ENCODE measurements around the gene ABCD3.

Gene ABCD3

GRCh38 chr1:94515296-94515947 is 97.2 kb downstream of the ABCD3 start:
- FAIRE-seq = no peak
- no peak for DNase-seq (ENCODE audit: insufficient read length, low spot score)
- TF ChIP-seq PAX5 (IDR thresholded peaks at IDR 0.05; ENCODE audit: insufficient read depth, low read length, severe bottlenecking) = no peak
- TF ChIP-seq POLR2AphosphoS5 (IDR thresholded peaks at IDR 0.05; ENCODE audit: low read depth, low read length) = no peak
- TF ChIP-seq POLR2A (IDR thresholded peaks at IDR 0.05; ENCODE audit: low read depth, low read length) = no peak
- no peak for TF ChIP-seq SPI1 (IDR thresholded peaks at IDR 0.05; ENCODE audit: low read depth, low read length)
- no peak for TF ChIP-seq POU2F2 (IDR thresholded peaks at IDR 0.05; ENCODE audit: low read depth, low read length)

- TF ChIP-seq POLR2AphosphoS5 (IDR thresholded peaks at IDR 0.05; ENCODE audit: low read depth, low read length) = no peak
- TF ChIP-seq PAX5 (IDR thresholded peaks at IDR 0.05; ENCODE audit: insufficient read depth, low read length, severe bottlenecking) = no peak
- TF ChIP-seq SPI1 (IDR thresholded peaks at IDR 0.05; ENCODE audit: low read depth, low read length) = no peak
- TF ChIP-seq TAF1 (IDR thresholded peaks at IDR 0.05; ENCODE audit: low read depth, low read length) = no peak
- no peak for DNase-seq (ENCODE audit: insufficient read length, low spot score)
- no peak for FAIRE-seq
Measured at GRCh38 chr1:94519351-94519750, 101.2 kb downstream of the ABCD3 start.

- FAIRE-seq (no peak), DNase-seq (ENCODE audit: insufficient read length, low spot score) (no peak)
- TF ChIP-seq POU2F2 (IDR thresholded peaks at IDR 0.05; ENCODE audit: low read depth, low read length) (no peak), POLR2AphosphoS5 (IDR thresholded peaks at IDR 0.05; ENCODE audit: low read depth, low read length) (no peak), POLR2A (IDR thresholded peaks at IDR 0.05; ENCODE audit: low read depth, low read length) (no peak), TAF1 (IDR thresholded peaks at IDR 0.05; ENCODE audit: low read depth, low read length) (no peak), PAX5 (IDR thresholded peaks at IDR 0.05; ENCODE audit: insufficient read depth, low read length, severe bottlenecking) (no peak), SPI1 (IDR thresholded peaks at IDR 0.05; ENCODE audit: low read depth, low read length) (no peak)
Measured at GRCh38 chr1:94522304-94522703, 104.1 kb downstream of the ABCD3 start.

- FAIRE-seq = no peak
- DNase-seq (ENCODE audit: insufficient read length, low spot score) = no peak
Measured at GRCh38 chr1:94524531-94524930, 106.3 kb downstream of the ABCD3 start.

GRCh38 chr1:94526152-94526980 is 108.2 kb downstream of the ABCD3 start:
- no peak for DNase-seq (ENCODE audit: insufficient read length, low spot score)
- TF ChIP-seq PAX5 (IDR thresholded peaks at IDR 0.05; ENCODE audit: insufficient read depth, low read length, severe bottlenecking) (no peak), SPI1 (IDR thresholded peaks at IDR 0.05; ENCODE audit: low read depth, low read length) (no peak), POU2F2 (IDR thresholded peaks at IDR 0.05; ENCODE audit: low read depth, low read length) (no peak), TAF1 (IDR thresholded peaks at IDR 0.05; ENCODE audit: low read depth, low read length) (no peak), POLR2A (IDR thresholded peaks at IDR 0.05; ENCODE audit: low read depth, low read length) (no peak), POLR2AphosphoS5 (IDR thresholded peaks at IDR 0.05; ENCODE audit: low read depth, low read length) (no peak)
- FAIRE-seq = no peak

More at GRCh38 chr1:94524531-94524930, 106.3 kb downstream of the ABCD3 start:
- TF ChIP-seq TAF1 (IDR thresholded peaks at IDR 0.05; ENCODE audit: low read depth, low read length) (no peak), POU2F2 (IDR thresholded peaks at IDR 0.05; ENCODE audit: low read depth, low read length) (no peak), SPI1 (IDR thresholded peaks at IDR 0.05; ENCODE audit: low read depth, low read length) (no peak)

GRCh38 chr1:94527447-94528031 is 109.3 kb downstream of the ABCD3 start:
- FAIRE-seq (no peak), DNase-seq (ENCODE audit: insufficient read length, low spot score) (no peak)
- no peak for TF ChIP-seq SPI1 (IDR thresholded peaks at IDR 0.05; ENCODE audit: low read depth, low read length)
- no peak for TF ChIP-seq POLR2A (IDR thresholded peaks at IDR 0.05; ENCODE audit: low read depth, low read length)
- no peak for TF ChIP-seq PAX5 (IDR thresholded peaks at IDR 0.05; ENCODE audit: insufficient read depth, low read length, severe bottlenecking)
- TF ChIP-seq POU2F2 (IDR thresholded peaks at IDR 0.05; ENCODE audit: low read depth, low read length) = no peak
- TF ChIP-seq TAF1 (IDR thresholded peaks at IDR 0.05; ENCODE audit: low read depth, low read length) = no peak
- TF ChIP-seq POLR2AphosphoS5 (IDR thresholded peaks at IDR 0.05; ENCODE audit: low read depth, low read length) = no peak

GRCh38 chr1:94528299-94528698 is 110.1 kb downstream of the ABCD3 start:
- FAIRE-seq (no peak), DNase-seq (ENCODE audit: insufficient read length, low spot score) (no peak)
- TF ChIP-seq POU2F2 (IDR thresholded peaks at IDR 0.05; ENCODE audit: low read depth, low read length) = no peak

GRCh38 chr1:94528826-94529225 is 110.6 kb downstream of the ABCD3 start:
- FAIRE-seq = no peak
- no peak for DNase-seq (ENCODE audit: insufficient read length, low spot score)
- no peak for TF ChIP-seq PAX5 (IDR thresholded peaks at IDR 0.05; ENCODE audit: insufficient read depth, low read length, severe bottlenecking)
- TF ChIP-seq POLR2AphosphoS5 (IDR thresholded peaks at IDR 0.05; ENCODE audit: low read depth, low read length) = no peak
- TF ChIP-seq POU2F2 (IDR thresholded peaks at IDR 0.05; ENCODE audit: low read depth, low read length) = no peak
- TF ChIP-seq POLR2A (IDR thresholded peaks at IDR 0.05; ENCODE audit: low read depth, low read length) = no peak
- TF ChIP-seq TAF1 (IDR thresholded peaks at IDR 0.05; ENCODE audit: low read depth, low read length) = no peak
- no peak for TF ChIP-seq SPI1 (IDR thresholded peaks at IDR 0.05; ENCODE audit: low read depth, low read length)

- DNase-seq (ENCODE audit: insufficient read length, low spot score) = no peak
- TF ChIP-seq POU2F2 (IDR thresholded peaks at IDR 0.05; ENCODE audit: low read depth, low read length) (no peak), POLR2A (IDR thresholded peaks at IDR 0.05; ENCODE audit: low read depth, low read length) (no peak), TAF1 (IDR thresholded peaks at IDR 0.05; ENCODE audit: low read depth, low read length) (no peak), POLR2AphosphoS5 (IDR thresholded peaks at IDR 0.05; ENCODE audit: low read depth, low read length) (no peak), PAX5 (IDR thresholded peaks at IDR 0.05; ENCODE audit: insufficient read depth, low read length, severe bottlenecking) (no peak), SPI1 (IDR thresholded peaks at IDR 0.05; ENCODE audit: low read depth, low read length) (no peak)
- no peak for FAIRE-seq
Measured at GRCh38 chr1:94529416-94529815, 111.2 kb downstream of the ABCD3 start.

Data from GM12891 (cell line).